SK-N-SH treated with all-trans-retinoic acid at 6 μM for 48 hours (cell line): ENCODE measurements around the gene CENPQ.

Experiments
- ATAC-seq: fragments of 200-7000 bp; cut with Tn5 transposase; 3 replicates; pipeline ENCODE4 v1.9.1; 2020; ENCODE audit warnings: mild to moderate bottlenecking, moderate library complexity
- ARNTL ChIP-seq: fragments of 450-650 bp; formaldehyde crosslinking; IDR thresholded peaks from 2 replicates; pipeline ENCODE4 v1.5.0; 2020; ENCODE audit warnings: low read depth, mild to moderate bottlenecking, moderate library complexity, borderline replicate concordance
- BACH2 ChIP-seq: fragments of 250-450 bp; sonication (Bioruptor Pico); IDR thresholded peaks from 2 replicates; pipeline ENCODE4 v1.9.0; 2021; ENCODE audit warnings: mild to moderate bottlenecking, borderline replicate concordance
- CSDC2 ChIP-seq: fragments of 250-450 bp; sonication (Bioruptor Pico); IDR thresholded peaks from 2 replicates; pipeline ENCODE4 v1.5.0; 2020; ENCODE audit warnings: mild to moderate bottlenecking, moderate library complexity
- ESRRG ChIP-seq: fragments of 250-450 bp; sonication (Bioruptor Pico); IDR thresholded peaks from 2 replicates; pipeline ENCODE4 v1.6.1; 2021; ENCODE audit warnings: mild to moderate bottlenecking
- GLIS3 ChIP-seq: fragments of 250-450 bp; sonication (Bioruptor Pico); IDR thresholded peaks from 2 replicates; pipeline ENCODE4 v1.5.0; 2020; ENCODE audit warnings: mild to moderate bottlenecking, moderate library complexity
- ISL1 ChIP-seq: fragments of 250-450 bp; sonication (Bioruptor Pico); IDR thresholded peaks from 2 replicates; pipeline ENCODE4 v2.1.2; 2022; ENCODE audit warnings: mild to moderate bottlenecking, moderate library complexity
- OSR1 ChIP-seq: fragments of 250-450 bp; sonication (Bioruptor Pico); IDR thresholded peaks from 2 replicates; pipeline ENCODE4 v1.8.0; 2022; ENCODE audit warnings: moderate library complexity, mild to moderate bottlenecking, inconsistent platforms
- PATZ1 ChIP-seq: fragments of 250-450 bp; sonication (Bioruptor Pico); IDR thresholded peaks from 2 replicates; pipeline ENCODE4 v1.8.0; 2020; ENCODE audit warnings: mild to moderate bottlenecking, moderate library complexity, borderline replicate concordance
- PPARA ChIP-seq: fragments of 250-450 bp; sonication (Bioruptor Pico); IDR thresholded peaks from 2 replicates; pipeline ENCODE4 v1.5.0; 2020; ENCODE audit warnings: mild to moderate bottlenecking, borderline replicate concordance
- RARB ChIP-seq: fragments of 250-450 bp; sonication (Bioruptor Pico); IDR thresholded peaks from 2 replicates; pipeline ENCODE4 v1.8.0; 2021; ENCODE audit warnings: mild to moderate bottlenecking, moderate library complexity
- SNAI2 ChIP-seq: fragments of 250-450 bp; sonication (Bioruptor Pico); IDR thresholded peaks from 2 replicates; pipeline ENCODE4 v1.5.0; 2020; ENCODE audit warnings: mild to moderate bottlenecking, moderate library complexity
- TCF4 ChIP-seq: fragments of 250-450 bp; sonication (Bioruptor Pico); IDR thresholded peaks from 2 replicates; pipeline ENCODE4 v1.8.0; 2021; ENCODE audit warnings: mild to moderate bottlenecking, moderate library complexity, borderline replicate concordance
- TOX ChIP-seq: fragments of 250-450 bp; sonication (Bioruptor Pico); IDR thresholded peaks from 2 replicates; pipeline ENCODE4 v1.8.0; 2021; ENCODE audit warnings: mild to moderate bottlenecking, moderate library complexity, borderline replicate concordance
- ZC3H10 ChIP-seq: fragments of 250-450 bp; sonication (Bioruptor Pico); IDR thresholded peaks from 2 replicates; pipeline ENCODE4 v1.5.1; 2021; ENCODE audit warnings: mild to moderate bottlenecking, moderate library complexity
- ZFP3 ChIP-seq: fragments of 250-450 bp; sonication (Bioruptor Pico); IDR thresholded peaks from 2 replicates; pipeline ENCODE4 v1.5.0; 2020; ENCODE audit warnings: mild to moderate bottlenecking, moderate library complexity
- ZFP30 ChIP-seq: fragments of 450-650 bp; formaldehyde crosslinking; IDR thresholded peaks from 2 replicates; pipeline ENCODE4 v1.5.0; 2022; ENCODE audit warnings: mild to moderate bottlenecking, moderate library complexity
- ZNF565 ChIP-seq: fragments of 450-650 bp; formaldehyde crosslinking; conservative IDR thresholded peaks from 2 replicates; pipeline ENCODE4 v1.5.0; 2020; ENCODE audit warnings: low read depth, mild to moderate bottlenecking, moderate library complexity
- ZNF70 ChIP-seq: fragments of 450-650 bp; formaldehyde crosslinking; IDR thresholded peaks from 2 replicates; pipeline ENCODE4 v1.5.0; 2020; ENCODE audit warnings: mild to moderate bottlenecking, moderate library complexity
- ZNF8 ChIP-seq: fragments of 450-650 bp; formaldehyde crosslinking; IDR thresholded peaks from 2 replicates; pipeline ENCODE4 v1.5.0; 2020; ENCODE audit warnings: mild to moderate bottlenecking, moderate library complexity
- TF ChIP-seq, protein P1 (sequence below): fragments of 250-450 bp; sonication (Bioruptor Pico); IDR thresholded peaks from 2 replicates; pipeline ENCODE4 v1.5.1; 2021; ENCODE audit warnings: mild to moderate bottlenecking, moderate library complexity
- TF ChIP-seq, protein P2 (sequence below): fragments of 250-450 bp; sonication (Bioruptor Pico); IDR thresholded peaks from 2 replicates; pipeline ENCODE4 v1.5.1; 2020; ENCODE audit warnings: low read depth, mild to moderate bottlenecking, moderate library complexity

Gene CENPQ

DNA sequence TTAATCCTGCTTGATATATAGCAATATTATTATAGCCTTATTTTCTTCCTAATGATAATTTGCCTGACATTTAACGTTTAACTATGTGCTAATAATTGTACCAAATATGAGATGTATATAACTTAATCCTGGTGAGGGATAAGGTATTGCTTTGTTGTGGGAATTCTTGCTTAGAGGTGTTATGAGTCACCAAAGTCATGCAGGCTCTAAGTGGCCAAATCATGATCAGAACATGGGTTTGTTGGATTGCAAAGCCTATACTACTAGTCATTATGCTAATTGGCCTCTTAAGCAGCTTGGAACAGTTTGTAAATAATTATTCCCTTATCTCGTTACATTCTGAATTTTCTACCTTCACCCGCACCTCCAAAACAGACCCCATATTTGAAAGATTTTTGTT lies 65.4 kb downstream of the CENPQ start:
- no peak for ATAC-seq
- TF ChIP-seq ZNF70: no peak

- TF ChIP-seq ZNF565 (CRISPR knock-in tag) (no peak), ZNF8 (CRISPR knock-in tag) (no peak)
- TF ChIP-seq, protein P1, sequence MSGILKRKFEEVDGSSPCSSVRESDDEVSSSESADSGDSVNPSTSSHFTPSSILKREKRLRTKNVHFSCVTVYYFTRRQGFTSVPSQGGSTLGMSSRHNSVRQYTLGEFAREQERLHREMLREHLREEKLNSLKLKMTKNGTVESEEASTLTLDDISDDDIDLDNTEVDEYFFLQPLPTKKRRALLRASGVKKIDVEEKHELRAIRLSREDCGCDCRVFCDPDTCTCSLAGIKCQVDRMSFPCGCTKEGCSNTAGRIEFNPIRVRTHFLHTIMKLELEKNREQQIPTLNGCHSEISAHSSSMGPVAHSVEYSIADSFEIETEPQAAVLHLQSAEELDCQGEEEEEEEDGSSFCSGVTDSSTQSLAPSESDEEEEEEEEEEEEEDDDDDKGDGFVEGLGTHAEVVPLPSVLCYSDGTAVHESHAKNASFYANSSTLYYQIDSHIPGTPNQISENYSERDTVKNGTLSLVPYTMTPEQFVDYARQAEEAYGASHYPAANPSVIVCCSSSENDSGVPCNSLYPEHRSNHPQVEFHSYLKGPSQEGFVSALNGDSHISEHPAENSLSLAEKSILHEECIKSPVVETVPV (CRISPR knock-in tag): no peak
- ATAC-seq: no peak
Observed at GRCh38 chr6:49530141-49530776, 67.1 kb downstream of the CENPQ start.

GRCh38 chr6:49531774-49532569 lies 68.8 kb downstream of the CENPQ start:
- peak; percentile 99 for ATAC-seq
- TF ChIP-seq, protein P1 (CRISPR knock-in tag): no peak
- TF ChIP-seq TCF4 (CRISPR knock-in tag): no peak
- TF ChIP-seq BACH2 (CRISPR knock-in tag): no peak
- TF ChIP-seq ISL1 (CRISPR knock-in tag): no peak
- TF ChIP-seq ZFP3: no peak
- no peak for TF ChIP-seq CSDC2 (CRISPR knock-in tag)
- TF ChIP-seq ARNTL (CRISPR knock-in tag): no peak
- TF ChIP-seq ZFP30 (CRISPR knock-in tag): no peak
- TF ChIP-seq PATZ1: no peak
- TF ChIP-seq TOX (CRISPR knock-in tag): no peak
- TF ChIP-seq GLIS3 (CRISPR knock-in tag): no peak
- TF ChIP-seq ZNF70: no peak
- TF ChIP-seq ZNF565 (CRISPR knock-in tag): no peak
- no peak for TF ChIP-seq ZNF8 (CRISPR knock-in tag)
- TF ChIP-seq PPARA (CRISPR knock-in tag): no peak
- TF ChIP-seq ESRRG (CRISPR knock-in tag): no peak
- TF ChIP-seq RARB (CRISPR knock-in tag): no peak
- TF ChIP-seq OSR1: no peak
- no peak for TF ChIP-seq ZC3H10

DNA sequence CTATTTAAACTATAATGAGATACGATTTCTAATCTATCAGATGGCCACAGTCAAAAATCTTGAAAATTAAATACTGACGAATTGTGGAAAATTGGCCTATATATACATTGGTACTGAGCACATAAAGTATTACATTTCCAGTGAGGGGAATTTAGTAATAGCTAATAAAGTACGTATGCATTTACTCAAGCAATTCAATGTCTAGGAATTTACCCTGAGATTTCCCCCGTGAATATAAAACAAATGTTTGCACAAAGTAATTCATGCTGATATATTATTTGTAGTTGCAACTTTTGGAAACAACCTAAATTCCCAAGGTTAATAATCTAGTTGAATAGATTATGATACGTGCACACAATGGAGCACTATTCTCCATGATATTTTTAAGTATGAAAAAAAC lies 72.6 kb downstream of the CENPQ start:
- TF ChIP-seq BACH2 (CRISPR knock-in tag) (no peak), SNAI2 (CRISPR knock-in tag) (no peak), TOX (CRISPR knock-in tag) (no peak), ZC3H10 (no peak), ARNTL (CRISPR knock-in tag) (no peak), ZFP30 (CRISPR knock-in tag) (no peak), ESRRG (CRISPR knock-in tag) (no peak), ZNF8 (CRISPR knock-in tag) (no peak), TCF4 (CRISPR knock-in tag) (no peak), PATZ1 (no peak), RARB (CRISPR knock-in tag) (no peak), OSR1 (no peak), PPARA (CRISPR knock-in tag) (no peak), ZNF70 (no peak), GLIS3 (CRISPR knock-in tag) (no peak), ZFP3 (no peak)
- TF ChIP-seq, protein P1 (CRISPR knock-in tag): no peak
- TF ChIP-seq, protein P2, sequence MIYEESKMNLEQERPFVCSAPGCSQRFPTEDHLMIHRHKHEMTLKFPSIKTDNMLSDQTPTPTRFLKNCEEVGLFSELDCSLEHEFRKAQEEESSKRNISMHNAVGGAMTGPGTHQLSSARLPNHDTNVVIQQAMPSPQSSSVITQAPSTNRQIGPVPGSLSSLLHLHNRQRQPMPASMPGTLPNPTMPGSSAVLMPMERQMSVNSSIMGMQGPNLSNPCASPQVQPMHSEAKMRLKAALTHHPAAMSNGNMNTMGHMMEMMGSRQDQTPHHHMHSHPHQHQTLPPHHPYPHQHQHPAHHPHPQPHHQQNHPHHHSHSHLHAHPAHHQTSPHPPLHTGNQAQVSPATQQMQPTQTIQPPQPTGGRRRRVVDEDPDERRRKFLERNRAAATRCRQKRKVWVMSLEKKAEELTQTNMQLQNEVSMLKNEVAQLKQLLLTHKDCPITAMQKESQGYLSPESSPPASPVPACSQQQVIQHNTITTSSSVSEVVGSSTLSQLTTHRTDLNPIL (CRISPR knock-in tag): no peak
- no peak for ATAC-seq
